PC-3 (cell line): ENCODE results near the gene ARNT2.

Source experiments
- CTCF ChIP-seq: fragments of 300-600 bp; sonication (generic); conservative IDR thresholded peaks from 2 replicates; pipeline ENCODE4 v1.5.1; 2017; ENCODE audit warnings: antibody characterized with exemption, low read depth, mild to moderate bottlenecking, low read length
- EZH2phosphoT487 ChIP-seq: fragments of 300-600 bp; sonication (generic); IDR thresholded peaks from 2 replicates; pipeline ENCODE4 v1.6.1; 2018; ENCODE audit warnings: mild to moderate bottlenecking, antibody characterized with exemption, low read length, borderline replicate concordance

- no peak for TF ChIP-seq CTCF
- TF ChIP-seq EZH2phosphoT487, result no peak
Measured at GRCh38 chr15:80620141-80620540, 216.0 kb downstream of the ARNT2 start.
